Measurements from ENCODE around the gene OR4A16.

The OR4A16 gene, protein sequence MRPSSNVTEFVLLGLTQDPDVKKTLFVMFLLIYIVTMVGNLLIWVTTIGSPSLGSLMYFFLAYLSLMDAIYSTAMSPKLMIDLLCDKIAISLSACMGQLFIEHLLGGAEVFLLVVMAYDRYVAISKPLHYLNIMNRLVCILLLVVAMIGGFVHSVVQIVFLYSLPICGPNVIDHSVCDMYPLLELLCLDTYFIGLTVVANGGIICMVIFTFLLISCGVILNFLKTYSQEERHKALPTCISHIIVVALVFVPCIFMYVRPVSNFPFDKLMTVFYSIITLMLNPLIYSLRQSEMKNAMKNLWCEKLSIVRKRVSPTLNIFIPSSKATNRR

DNA sequence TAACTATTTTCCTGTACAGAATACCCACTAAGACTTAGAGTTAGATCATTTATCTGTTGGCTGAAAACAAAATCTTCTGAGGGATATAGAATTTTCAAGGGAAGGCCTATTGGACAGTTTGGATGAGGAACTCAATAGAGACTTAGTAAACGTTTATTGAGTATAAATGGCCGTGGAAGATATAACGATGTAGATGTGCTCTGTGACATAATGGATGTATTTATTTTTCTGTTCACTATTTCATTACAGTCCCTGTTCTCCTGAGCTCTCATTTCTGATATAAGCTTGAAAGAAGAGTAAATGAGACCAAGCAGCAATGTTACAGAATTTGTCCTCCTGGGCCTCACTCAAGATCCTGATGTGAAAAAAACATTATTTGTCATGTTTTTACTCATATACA lies at the start of gene OR4A16:
TSS of gene OR4A16 (plus strand) at position 301 of the 400 bp plus-strand sequence. CDS start at position 301, 0 bp downstream.
- in situ Hi-C loops (cut with MboI; ENCODE audit: low sequenced_read_pairs), result no loop called here

DNA sequence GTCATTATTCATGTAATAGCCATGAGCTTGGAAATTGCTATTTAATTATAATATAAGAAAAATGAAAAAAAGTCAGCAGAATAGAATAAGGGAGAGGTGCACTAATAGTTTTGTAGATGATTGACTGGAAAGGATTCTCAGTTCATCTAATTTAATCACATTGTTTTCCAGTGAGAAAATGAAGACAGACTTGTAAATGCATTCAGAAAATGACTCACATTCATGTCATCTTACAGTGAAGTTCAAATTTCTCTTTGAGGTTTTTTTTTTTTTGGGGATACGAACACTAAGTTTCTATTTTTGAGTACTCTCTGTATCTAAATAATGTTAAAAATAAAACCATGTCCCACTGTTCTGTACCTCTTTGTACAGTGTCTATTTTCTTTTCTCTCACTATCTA lies 18.5 kb upstream of the OR4A16 start:
- in situ Hi-C loops (cut with MboI; ENCODE audit: low sequenced_read_pairs), result loop anchor here (25.0 kb wide), 1 partner anchor 88 kb away; no protein-coding TSS in a partner anchor

DNA sequence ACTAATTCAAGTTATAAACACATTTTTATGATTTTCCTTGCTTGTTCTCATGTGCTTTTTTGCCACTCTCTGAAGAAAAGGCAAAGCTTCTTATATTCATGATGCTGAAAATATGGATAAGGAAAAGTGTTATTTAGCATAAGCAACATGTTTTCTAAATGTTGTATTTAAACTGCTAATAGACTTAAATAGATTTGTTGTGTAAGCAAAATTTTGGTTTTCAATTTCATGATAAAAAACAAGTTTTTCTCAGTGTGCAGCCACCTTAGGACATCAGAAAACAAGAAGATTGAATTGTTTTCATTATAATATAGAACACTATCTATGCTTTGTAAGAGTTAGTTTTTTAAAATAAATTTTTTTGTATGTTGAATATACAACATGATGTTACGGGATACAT lies 2.3 kb downstream of the OR4A16 start:
- in situ Hi-C loops (cut with MboI; ENCODE audit: low sequenced_read_pairs), result no loop called here

DNA sequence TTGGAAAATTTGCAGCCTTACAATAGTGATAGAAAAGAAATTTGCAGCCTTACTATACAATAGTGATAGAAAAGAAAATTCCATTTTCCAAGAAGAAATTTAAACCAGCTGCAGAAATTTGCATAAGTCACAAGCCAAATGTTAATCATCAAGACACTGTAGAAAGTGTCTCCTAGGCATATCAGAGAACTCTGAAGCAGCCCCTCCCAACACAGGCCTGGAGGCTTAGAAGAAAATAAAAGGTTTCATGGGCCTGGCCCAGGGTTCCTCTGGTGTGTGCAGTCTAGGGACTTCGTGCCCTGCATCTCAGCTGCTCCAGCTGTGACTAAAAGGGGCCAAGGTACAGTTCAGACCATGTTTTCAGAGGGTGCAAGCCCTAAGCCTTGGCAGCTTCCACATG lies 6.0 kb downstream of the OR4A16 start:
- in situ Hi-C loops (cut with MboI; ENCODE audit: low sequenced_read_pairs), result no loop called here

DNA sequence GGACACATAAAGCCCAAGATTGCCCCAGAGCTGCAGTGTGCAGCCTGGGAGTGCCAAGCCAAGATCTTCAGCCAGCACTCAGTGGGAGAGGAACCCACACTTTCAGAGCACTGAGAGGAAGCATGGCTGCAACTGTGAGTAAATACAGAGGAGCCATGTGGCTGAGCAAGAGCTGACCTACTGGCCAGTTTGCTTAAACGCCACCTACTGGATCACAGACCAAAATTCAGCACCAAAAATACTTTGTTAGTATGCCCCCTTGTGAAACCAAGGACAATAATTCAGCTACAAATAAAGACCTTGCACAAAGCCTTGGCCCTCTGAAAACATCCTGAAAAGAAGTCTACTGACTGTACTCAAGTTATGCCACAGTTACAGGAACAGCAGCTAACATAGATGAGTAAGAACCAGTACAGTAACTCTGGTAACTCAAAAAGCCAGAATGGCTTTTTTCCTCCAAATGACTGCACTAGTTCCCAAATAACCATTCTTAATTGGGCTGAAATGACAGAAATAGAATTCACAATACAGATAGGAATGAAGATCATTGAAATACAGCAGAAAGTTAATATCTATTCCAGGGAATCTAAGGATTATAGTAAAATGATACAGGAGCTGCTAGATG lies 14.7 kb downstream of the OR4A16 start:
- in situ Hi-C loops (cut with MboI; ENCODE audit: low sequenced_read_pairs), result no loop called here

DNA sequence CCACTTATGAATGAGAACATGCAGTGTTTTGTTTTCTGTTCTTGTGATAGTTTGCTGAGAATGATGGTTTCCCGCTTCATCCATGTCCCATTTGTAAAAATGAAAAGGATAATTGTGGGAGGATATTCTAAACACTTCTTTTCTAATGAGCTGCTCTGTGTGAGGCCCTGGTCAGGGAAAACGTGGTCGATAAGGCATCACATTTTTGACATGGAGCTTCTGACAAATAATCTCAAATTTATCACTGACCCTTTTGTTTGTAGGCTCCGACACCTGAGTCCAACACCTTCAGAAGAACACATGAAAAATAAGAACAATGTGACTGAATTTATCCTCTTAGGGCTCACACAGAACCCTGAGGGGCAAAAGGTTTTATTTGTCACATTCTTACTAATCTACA lies 24.7 kb downstream of the OR4A16 start, which contains the start of gene OR4A15:
TSS of gene OR4A15 (plus strand) at position 301 of the 400 bp plus-strand sequence. CDS start at position 301, 0 bp downstream.
- in situ Hi-C loops (cut with MboI; ENCODE audit: low sequenced_read_pairs), result no loop called here
